ENCODE measurements around the gene PTGR1.

GRCh38 chr9:111588846-111589245 lies 10.6 kb downstream of the PTGR1 start:
- no peak for TF ChIP-seq REST (IDR thresholded peaks at IDR 0.05; ENCODE audit: insufficient read depth in 1 of 2, low read depth in 2 of 2, low read length in 2 of 2)
- no peak for TF ChIP-seq POLR2AphosphoS5 (IDR thresholded peaks at IDR 0.05; ENCODE audit: low read depth, low read length)
- no peak for TF ChIP-seq FOXP2 (optimal IDR thresholded peaks at IDR 0.05; ENCODE audit: borderline replicate concordance, extremely low read depth, extremely low read length, insufficient read depth)
- TF ChIP-seq SIN3A (IDR thresholded peaks at IDR 0.05; ENCODE audit: borderline replicate concordance, insufficient read depth, low read length): no peak
